ENCODE measurements around the gene TMUB1.

GRCh38 chr7:151033864-151034249 lies 49.4 kb downstream of the TMUB1 start:
- no peak for TF ChIP-seq CTCF (conservative IDR thresholded peaks at IDR 0.05; ENCODE audit: low read length)
- TF ChIP-seq EZH2phosphoT487 (IDR thresholded peaks at IDR 0.05; ENCODE audit: borderline replicate concordance) = no peak
